ENCODE data around the gene OR10AD1. TPM values are rescaled to one million over a fixed set of nuclear protein-coding genes. Genes with fewer than 3 reads are reported as not detected.

Gene OR10AD1
- polyA plus RNA-seq, 1 of the 3 experiments (the other 2 are of a cell fraction), result not detected

DNA sequence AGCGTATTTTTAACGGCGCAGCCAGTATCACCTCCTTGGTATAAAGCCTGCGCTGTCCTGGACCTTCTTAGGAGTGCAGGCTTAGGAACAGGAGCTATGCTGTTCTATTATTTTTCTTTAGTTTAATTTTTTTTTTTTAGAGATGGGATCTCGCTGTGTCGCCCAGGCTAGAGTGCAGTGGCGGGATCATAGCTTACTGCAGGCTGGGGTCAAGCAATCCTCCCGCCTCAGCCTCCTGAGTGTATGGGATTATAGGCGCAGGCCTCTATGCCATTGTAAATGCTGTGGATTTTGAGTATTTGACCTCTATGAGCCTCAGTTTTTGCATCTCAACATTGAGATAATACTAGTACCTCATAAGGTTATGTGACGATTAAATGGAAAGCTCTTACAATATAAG, 4.1 kb downstream of the OR10AD1 start:
- Histone ChIP-seq H2AFZ (ENCODE audit: low read depth) (peak overlapping the region; percentile 100; the same call in 1 of the 2 replicates), H3K27me3 (ENCODE audit: insufficient read depth) (no peaks in the 10 kb centered on the region), H3K4me2 (peak overlapping the region; percentile 81), H3K4me3 (ENCODE audit: low read depth in 2 of 2, low read length in 1 of 2) (peak overlapping the region in 1 of 2 experiments; percentile 83; a peak in 2 of 4 replicates), H3K9me3 (no peaks in the 10 kb centered on the region), H3K9me2 (no peaks in the 10 kb centered on the region), H3K27ac (ENCODE audit: low read depth in 2 of 2, low read length in 1 of 2) (peak overlapping the region in 1 of 2 experiments; percentile 96; a peak in 2 of 4 replicates), H4K20me1 (ENCODE audit: insufficient read depth) (no peaks in the 10 kb centered on the region), H3F3A (replicated peaks; ENCODE audit: insufficient read depth) (peaks cover 19% of the 10 kb centered on the region), H3K4me1 (ENCODE audit: control insufficient read depth in 1 of 2, insufficient read depth in 2 of 2, low read depth in 1 of 2, low read length in 1 of 2) (peaks cover 7 to 15% of the 10 kb centered on the region in 2 experiments), H3K9ac (peak overlapping the region; percentile 81), H3K36me3 (replicated peaks in 1 of 2; ENCODE audit: control insufficient read depth in 1 of 2, insufficient read depth in 2 of 2, low read length in 1 of 2) (no peaks in the 10 kb centered on the region), H3K79me2 (ENCODE audit: insufficient read depth) (no peaks in the 10 kb centered on the region)
- CTCF ChIA-PET, result interaction anchor here (0.6 to 6.4 kb wide), 6 partner anchors 13 to 419 kb away, joined by 3 to 90 read pairs (median 6); partner anchors contain the start of genes ASB8 and CCDC184
- POLR2A ChIA-PET, result interaction anchor here (1.5 kb wide), 1 partner anchor 16 kb away, joined by 3 read pairs; the partner anchor contains the start of gene CCDC184
- TF ChIP-seq, protein P1, sequence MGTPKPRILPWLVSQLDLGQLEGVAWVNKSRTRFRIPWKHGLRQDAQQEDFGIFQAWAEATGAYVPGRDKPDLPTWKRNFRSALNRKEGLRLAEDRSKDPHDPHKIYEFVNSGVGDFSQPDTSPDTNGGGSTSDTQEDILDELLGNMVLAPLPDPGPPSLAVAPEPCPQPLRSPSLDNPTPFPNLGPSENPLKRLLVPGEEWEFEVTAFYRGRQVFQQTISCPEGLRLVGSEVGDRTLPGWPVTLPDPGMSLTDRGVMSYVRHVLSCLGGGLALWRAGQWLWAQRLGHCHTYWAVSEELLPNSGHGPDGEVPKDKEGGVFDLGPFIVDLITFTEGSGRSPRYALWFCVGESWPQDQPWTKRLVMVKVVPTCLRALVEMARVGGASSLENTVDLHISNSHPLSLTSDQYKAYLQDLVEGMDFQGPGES (IDR thresholded peaks at IDR 0.05; ENCODE audit: low read depth, low read length), result no peak
- TF ChIP-seq NRF1 (IDR thresholded peaks at IDR 0.05; ENCODE audit: low read depth, low read length) (no peak), NFIC (IDR thresholded peaks at IDR 0.05; ENCODE audit: borderline replicate concordance) (no peak), RCOR1 (IDR thresholded peaks at IDR 0.05; ENCODE audit: low read length) (no peak), TAF1 (IDR thresholded peaks at IDR 0.05; ENCODE audit: borderline replicate concordance, low read depth, low read length) (no peak), MAX (IDR thresholded peaks at IDR 0.05; ENCODE audit: low read depth) (no peak), FOSL2 (IDR thresholded peaks at IDR 0.05; ENCODE audit: borderline replicate concordance, low read depth) (no peak), JUND (IDR thresholded peaks at IDR 0.05) (no peak), FOXJ3 (CRISPR knock-in tag; IDR thresholded peaks at IDR 0.05) (no peak), MEF2A (IDR thresholded peaks at IDR 0.05; ENCODE audit: borderline replicate concordance, low read depth) (no peak), POLR2AphosphoS5 (IDR thresholded peaks at IDR 0.05; ENCODE audit: low read depth, low read length) (no peak), SIN3A (IDR thresholded peaks at IDR 0.05; ENCODE audit: borderline replicate concordance, low read depth, low read length) (no peak), EP300 (IDR thresholded peaks at IDR 0.05; ENCODE audit: borderline replicate concordance in 1 of 2, low read depth in 1 of 2, low read length in 1 of 2) (no peak), FOXM1 (IDR thresholded peaks at IDR 0.05; ENCODE audit: low read depth) (no peak), MXI1 (IDR thresholded peaks at IDR 0.05; ENCODE audit: low read depth, low read length) (no peak), GABPA (IDR thresholded peaks at IDR 0.05; ENCODE audit: low read depth) (no peak)
- TF ChIP-seq, protein P2, sequence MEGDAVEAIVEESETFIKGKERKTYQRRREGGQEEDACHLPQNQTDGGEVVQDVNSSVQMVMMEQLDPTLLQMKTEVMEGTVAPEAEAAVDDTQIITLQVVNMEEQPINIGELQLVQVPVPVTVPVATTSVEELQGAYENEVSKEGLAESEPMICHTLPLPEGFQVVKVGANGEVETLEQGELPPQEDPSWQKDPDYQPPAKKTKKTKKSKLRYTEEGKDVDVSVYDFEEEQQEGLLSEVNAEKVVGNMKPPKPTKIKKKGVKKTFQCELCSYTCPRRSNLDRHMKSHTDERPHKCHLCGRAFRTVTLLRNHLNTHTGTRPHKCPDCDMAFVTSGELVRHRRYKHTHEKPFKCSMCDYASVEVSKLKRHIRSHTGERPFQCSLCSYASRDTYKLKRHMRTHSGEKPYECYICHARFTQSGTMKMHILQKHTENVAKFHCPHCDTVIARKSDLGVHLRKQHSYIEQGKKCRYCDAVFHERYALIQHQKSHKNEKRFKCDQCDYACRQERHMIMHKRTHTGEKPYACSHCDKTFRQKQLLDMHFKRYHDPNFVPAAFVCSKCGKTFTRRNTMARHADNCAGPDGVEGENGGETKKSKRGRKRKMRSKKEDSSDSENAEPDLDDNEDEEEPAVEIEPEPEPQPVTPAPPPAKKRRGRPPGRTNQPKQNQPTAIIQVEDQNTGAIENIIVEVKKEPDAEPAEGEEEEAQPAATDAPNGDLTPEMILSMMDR (IDR thresholded peaks at IDR 0.05), result no peak
- DNase-seq, result no peak
- 85% methylated on average over 10 of the region's 10 CpGs for WGBS (ENCODE audit: low lambda C conversion rate)

All from SK-N-SH (cell line).